ENCODE results near the gene SNX5. TPM values are rescaled to one million over a fixed set of nuclear protein-coding genes. Genes with fewer than 3 reads are reported as not detected.

SNX5 gene
- total and polyA plus RNA-seq, 2 of the 13 experiments (the other 11 are each of a cell fraction or from before 2014, with no cell fraction given), result 664 to 1,040 TPM

DNA sequence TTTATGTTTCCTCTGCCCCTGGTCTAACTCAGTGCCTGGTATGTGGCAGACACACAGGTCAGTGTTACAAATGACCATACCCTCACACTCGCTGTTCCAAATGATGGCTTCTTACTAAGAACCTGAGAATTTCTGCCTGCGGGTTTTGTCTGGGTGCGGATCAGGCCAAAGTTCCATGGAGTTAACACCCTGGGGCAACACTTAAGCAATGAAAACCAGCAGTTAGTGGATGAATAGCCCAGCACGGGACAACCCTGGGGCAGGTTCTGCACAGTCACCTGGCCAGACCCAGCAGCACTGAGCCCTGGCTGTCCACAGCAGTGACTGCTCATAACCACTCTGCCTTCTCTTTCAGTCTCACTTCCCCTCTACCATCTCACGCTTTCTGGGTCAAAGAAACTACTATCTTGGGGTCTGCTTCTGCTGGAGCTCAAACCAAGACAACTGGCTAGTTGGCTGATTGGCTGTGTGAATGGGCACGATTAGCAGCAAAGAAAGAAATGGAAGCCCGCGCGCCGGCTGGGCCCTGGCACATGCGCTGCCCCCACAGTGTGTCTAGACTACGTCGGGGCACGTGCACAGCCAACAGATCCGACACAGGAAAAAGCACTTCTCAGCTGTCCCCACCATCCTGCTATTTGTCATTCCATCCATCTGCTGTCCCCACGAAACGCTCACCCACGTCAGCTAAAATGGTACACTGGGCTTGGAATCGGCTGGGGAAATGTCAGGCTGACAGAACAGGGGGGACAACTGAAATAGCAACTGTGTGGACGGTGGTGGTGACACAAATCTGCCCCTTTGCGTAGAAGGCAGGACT lies 36.8 kb upstream of the SNX5 start (continued):
- TF ChIP-seq, protein P1, sequence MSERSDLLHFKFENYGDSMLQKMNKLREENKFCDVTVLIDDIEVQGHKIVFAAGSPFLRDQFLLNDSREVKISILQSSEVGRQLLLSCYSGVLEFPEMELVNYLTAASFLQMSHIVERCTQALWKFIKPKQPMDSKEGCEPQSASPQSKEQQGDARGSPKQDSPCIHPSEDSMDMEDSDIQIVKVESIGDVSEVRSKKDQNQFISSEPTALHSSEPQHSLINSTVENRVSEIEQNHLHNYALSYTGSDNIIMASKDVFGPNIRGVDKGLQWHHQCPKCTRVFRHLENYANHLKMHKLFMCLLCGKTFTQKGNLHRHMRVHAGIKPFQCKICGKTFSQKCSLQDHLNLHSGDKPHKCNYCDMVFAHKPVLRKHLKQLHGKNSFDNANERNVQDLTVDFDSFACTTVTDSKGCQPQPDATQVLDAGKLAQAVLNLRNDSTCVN (CRISPR knock-in tag; IDR thresholded peaks at IDR 0.05; ENCODE audit: borderline replicate concordance), result no peak
- TF ChIP-seq MBNL3 (CRISPR knock-in tag; conservative IDR thresholded peaks at IDR 0.05) (no peak), MTF1 (CRISPR knock-in tag; IDR thresholded peaks at IDR 0.05) (no peak), CCDC6 (CRISPR knock-in tag; IDR thresholded peaks at IDR 0.05) (no peak), ZNF773 (CRISPR knock-in tag; IDR thresholded peaks at IDR 0.05; ENCODE audit: borderline replicate concordance) (no peak), MLLT10 (CRISPR knock-in tag; IDR thresholded peaks at IDR 0.05) (no peak), ZNF333 (CRISPR knock-in tag; IDR thresholded peaks at IDR 0.05; ENCODE audit: borderline replicate concordance) (0 out of 2 replicates have a peak, but pooled peaks have one; percentile 44), TFDP1 (CRISPR knock-in tag; IDR thresholded peaks at IDR 0.05; ENCODE audit: borderline replicate concordance) (no peak), ARNT (IDR thresholded peaks at IDR 0.05) (no peak), GATA4 (IDR thresholded peaks at IDR 0.05; ENCODE audit: borderline replicate concordance, low read depth) (no peak), ISL2 (CRISPR knock-in tag; IDR thresholded peaks at IDR 0.05) (no peak), PHF5A (CRISPR knock-in tag; IDR thresholded peaks at IDR 0.05; ENCODE audit: low read depth, unreplicated experiment) (no peak), ZNF501 (CRISPR knock-in tag; IDR thresholded peaks at IDR 0.05) (peak; percentile 66), KLF9 (CRISPR knock-in tag; IDR thresholded peaks at IDR 0.05; ENCODE audit: low read depth) (no peak), NFRKB (IDR thresholded peaks at IDR 0.05) (no peak), KAT2B (IDR thresholded peaks at IDR 0.05; ENCODE audit: borderline replicate concordance, low read depth, low read length) (no peak), TFAP4 (IDR thresholded peaks at IDR 0.05; ENCODE audit: borderline replicate concordance, low read depth) (no peak), PHF20 (CRISPR knock-in tag; IDR thresholded peaks at IDR 0.05) (no peak), TBP (CRISPR knock-in tag; IDR thresholded peaks at IDR 0.05) (no peak), ETV5 (CRISPR knock-in tag; IDR thresholded peaks at IDR 0.05; ENCODE audit: borderline replicate concordance) (no peak), ZNF557 (CRISPR knock-in tag; IDR thresholded peaks at IDR 0.05) (no peak)
- TF ChIP-seq, protein P2, sequence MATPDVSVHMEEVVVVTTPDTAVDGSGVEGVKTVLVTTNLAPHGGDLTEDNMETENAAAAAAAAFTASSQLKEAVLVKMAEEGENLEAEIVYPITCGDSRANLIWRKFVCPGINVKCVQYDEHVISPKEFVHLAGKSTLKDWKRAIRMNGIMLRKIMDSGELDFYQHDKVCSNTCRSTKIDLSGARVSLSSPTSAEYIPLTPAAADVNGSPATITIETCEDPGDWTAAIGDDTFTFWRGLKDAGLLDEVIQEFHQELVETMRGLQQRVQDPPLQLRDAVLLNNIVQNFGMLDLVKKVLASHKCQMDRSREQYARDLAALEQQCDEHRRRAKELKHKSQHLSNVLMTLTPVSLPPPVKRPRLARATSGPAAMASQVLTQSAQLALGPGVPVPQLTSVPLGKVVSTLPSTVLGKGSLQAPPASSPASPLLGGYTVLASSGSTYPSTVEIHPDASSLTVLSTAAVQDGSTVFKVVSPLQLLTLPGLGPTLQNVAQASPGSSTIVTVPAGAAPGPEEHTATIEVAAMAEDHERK (CRISPR knock-in tag; IDR thresholded peaks at IDR 0.05; ENCODE audit: low read depth), result no peak
- TF ChIP-seq, protein P3, sequence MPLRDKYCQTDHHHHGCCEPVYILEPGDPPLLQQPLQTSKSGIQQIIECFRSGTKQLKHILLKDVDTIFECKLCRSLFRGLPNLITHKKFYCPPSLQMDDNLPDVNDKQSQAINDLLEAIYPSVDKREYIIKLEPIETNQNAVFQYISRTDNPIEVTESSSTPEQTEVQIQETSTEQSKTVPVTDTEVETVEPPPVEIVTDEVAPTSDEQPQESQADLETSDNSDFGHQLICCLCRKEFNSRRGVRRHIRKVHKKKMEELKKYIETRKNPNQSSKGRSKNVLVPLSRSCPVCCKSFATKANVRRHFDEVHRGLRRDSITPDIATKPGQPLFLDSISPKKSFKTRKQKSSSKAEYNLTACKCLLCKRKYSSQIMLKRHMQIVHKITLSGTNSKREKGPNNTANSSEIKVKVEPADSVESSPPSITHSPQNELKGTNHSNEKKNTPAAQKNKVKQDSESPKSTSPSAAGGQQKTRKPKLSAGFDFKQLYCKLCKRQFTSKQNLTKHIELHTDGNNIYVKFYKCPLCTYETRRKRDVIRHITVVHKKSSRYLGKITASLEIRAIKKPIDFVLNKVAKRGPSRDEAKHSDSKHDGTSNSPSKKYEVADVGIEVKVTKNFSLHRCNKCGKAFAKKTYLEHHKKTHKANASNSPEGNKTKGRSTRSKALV (CRISPR knock-in tag; IDR thresholded peaks at IDR 0.05), result no peak
